ENCODE results near the gene PTPRA.

Gene PTPRA

DNA sequence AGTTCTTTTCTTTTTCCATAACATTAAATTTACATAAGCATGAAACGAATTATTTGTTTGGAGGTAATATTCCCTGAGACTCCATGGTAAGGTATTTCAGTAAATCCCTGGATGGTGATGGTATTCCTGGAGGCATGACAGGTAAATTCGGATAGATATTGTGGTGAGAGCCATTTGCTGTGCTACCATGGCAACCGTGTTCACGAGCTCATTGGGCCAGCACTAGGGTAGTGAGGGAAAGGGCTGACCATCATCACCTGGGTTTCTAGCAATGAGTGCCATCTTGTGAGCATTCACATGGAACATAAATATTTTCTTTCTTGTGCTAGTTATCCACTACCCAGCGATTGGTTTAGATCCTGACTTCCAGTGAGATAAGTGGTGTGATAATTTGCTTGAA is 118.3 kb downstream of the PTPRA start:
- no peak for DNase-seq (ENCODE audit: low spot score)
- ChIA-PET POLR2A (ENCODE audit: low non-redundant PET) (no interaction called here), CTCF (no interaction called here)
- TF ChIP-seq, protein P1, sequence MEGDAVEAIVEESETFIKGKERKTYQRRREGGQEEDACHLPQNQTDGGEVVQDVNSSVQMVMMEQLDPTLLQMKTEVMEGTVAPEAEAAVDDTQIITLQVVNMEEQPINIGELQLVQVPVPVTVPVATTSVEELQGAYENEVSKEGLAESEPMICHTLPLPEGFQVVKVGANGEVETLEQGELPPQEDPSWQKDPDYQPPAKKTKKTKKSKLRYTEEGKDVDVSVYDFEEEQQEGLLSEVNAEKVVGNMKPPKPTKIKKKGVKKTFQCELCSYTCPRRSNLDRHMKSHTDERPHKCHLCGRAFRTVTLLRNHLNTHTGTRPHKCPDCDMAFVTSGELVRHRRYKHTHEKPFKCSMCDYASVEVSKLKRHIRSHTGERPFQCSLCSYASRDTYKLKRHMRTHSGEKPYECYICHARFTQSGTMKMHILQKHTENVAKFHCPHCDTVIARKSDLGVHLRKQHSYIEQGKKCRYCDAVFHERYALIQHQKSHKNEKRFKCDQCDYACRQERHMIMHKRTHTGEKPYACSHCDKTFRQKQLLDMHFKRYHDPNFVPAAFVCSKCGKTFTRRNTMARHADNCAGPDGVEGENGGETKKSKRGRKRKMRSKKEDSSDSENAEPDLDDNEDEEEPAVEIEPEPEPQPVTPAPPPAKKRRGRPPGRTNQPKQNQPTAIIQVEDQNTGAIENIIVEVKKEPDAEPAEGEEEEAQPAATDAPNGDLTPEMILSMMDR (conservative IDR thresholded peaks at IDR 0.05; ENCODE audit: low read depth): no peak
- no peak overlapping the region for H3K27ac ChIP-seq

DNA sequence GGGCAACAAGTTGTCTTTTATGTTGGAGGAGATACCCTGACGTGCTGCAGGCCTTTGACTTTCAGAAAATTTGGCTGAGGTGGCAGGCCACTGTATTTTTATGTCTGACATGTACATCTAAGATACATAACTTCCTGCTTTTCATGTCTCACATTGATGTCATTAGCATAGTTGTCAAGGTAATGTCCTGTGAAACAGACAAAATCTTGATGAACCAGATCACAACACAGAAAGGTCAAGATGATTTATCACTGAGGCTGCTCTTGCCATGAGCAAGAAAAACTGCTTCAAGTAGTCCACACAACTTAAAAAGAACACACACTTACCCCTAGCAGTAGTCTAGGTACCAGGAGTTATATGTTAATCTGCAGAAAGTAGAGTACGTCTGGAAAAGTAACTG is 120.0 kb downstream of the PTPRA start:
- ChIA-PET CTCF (no interaction called here), POLR2A (ENCODE audit: low non-redundant PET) (no interaction called here)
- DNase-seq (ENCODE audit: low spot score): no peak
- H3K27ac ChIP-seq: no peak overlapping the region
- TF ChIP-seq, protein P1 (conservative IDR thresholded peaks at IDR 0.05; ENCODE audit: low read depth): no peak

DNA sequence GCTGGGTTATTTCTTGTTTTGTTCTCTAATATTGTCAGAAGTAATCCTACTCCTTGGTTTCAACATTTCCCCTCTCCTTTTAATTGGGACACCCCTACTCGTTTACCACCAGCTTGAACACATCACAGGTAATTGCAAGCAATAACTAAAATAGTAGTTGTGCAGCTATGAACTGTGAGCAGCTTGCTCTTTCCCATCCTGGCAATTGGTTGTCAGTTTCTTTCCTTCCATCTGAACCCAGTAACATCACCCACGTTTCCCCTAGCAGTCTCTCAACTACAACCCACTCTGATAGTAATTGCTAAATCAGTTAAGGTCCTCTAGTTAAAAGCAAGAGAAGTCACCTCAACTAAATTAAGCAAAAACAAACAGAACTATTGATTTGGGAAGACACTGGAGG is 122.5 kb downstream of the PTPRA start:
- POLR2A ChIA-PET (ENCODE audit: low non-redundant PET): no interaction called here
- H3K27ac ChIP-seq: no peak overlapping the region

DNA sequence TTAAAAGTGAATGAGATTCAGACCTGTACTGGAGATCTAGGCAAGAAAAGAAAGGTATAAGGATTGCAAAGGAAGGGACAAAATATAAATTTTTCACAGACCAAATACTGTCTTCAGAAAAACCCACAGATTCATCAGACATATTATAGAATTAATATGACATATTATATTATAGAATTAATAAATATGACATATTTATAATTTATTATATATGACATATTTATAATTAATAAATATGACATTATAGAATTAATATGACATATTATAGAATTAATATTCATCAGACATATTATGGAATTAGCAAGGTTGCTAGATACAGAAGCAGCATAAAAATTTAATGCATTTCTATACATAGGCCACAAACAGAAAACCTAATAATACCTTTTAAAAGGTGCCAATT is 125.4 kb downstream of the PTPRA start:
- TF ChIP-seq, protein P1 (conservative IDR thresholded peaks at IDR 0.05; ENCODE audit: low read depth): no peak
- POLR2A ChIA-PET (ENCODE audit: low non-redundant PET): no interaction called here
- CTCF ChIA-PET: no interaction called here
- H3K27ac ChIP-seq: no peak overlapping the region
- DNase-seq (ENCODE audit: low spot score): no peak

More for the DNA sequence above, 122.5 kb downstream of the PTPRA start:
- no peak for DNase-seq (ENCODE audit: low spot score)
- CTCF ChIA-PET: no interaction called here
- TF ChIP-seq, protein P1 (conservative IDR thresholded peaks at IDR 0.05; ENCODE audit: low read depth): no peak

DNA sequence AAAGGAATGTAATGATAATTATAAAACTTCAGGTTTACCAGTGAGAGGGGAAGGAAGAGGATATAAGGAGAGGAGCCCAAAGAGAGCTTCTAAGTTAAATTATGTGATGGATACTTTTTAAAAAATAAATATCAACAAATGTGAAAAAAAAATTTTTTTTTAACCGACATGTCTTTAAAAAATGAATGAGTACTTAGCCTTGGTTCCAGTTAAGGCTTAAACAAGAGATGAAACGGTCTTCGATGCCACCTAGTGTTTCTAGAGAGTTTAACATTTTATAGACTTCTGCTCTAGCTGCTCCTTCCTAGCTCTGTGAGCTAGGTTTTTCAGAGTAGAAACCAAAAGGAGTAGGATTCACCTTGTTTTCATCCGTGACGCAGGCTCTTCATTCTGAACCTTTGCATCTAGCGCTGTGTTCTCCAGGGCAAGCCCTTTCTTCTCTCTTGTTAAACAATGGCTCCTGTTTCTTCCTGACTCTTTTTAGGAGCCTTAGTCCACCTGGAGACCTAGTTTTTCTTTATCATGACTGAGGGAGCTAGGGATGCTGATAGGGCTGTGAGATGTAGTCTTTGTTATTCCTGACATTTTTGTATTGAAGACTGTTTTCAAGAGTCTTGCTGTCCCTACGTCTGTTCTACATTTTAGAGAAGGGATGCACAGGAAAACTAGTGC is 127.7 kb downstream of the PTPRA start:
- TF ChIP-seq, protein P1 (conservative IDR thresholded peaks at IDR 0.05; ENCODE audit: low read depth): peak; percentile 72
- DNase-seq (ENCODE audit: low spot score): peak; percentile 57
- ChIA-PET CTCF (interaction anchor here (0.6 to 1.5 kb wide), 9 partner anchors 53 to 1807 kb away, joined by 3 to 7 read pairs (median 4); partner anchors contain the start of gene IDH3B), POLR2A (ENCODE audit: low non-redundant PET) (no interaction called here)
- no peak overlapping the region for H3K27ac ChIP-seq

DNA sequence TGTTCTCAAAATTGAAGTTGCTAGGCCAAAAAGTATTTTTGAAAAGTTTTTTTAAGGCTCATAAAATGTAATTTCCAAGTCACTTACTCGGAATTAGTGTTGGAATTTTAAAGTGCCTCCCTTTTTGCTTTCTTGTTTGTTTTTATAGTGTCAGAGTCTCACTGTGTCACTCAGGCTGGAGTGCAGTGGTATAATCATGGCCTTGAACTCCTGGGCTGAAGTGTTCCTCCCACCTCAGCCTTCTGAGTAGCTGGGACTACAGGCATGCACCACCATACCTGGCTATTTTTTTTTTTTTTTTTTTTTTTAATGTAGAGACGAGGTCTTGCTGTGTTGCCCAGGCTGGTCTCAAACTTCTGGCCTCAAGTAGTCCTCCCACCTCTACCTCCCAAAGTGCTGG is 130.1 kb downstream of the PTPRA start:
- POLR2A ChIA-PET (ENCODE audit: low non-redundant PET): no interaction called here
- H3K27ac ChIP-seq: no peak overlapping the region
- CTCF ChIA-PET: interaction anchor here (0.6 kb wide), 3 partner anchors 51 to 1558 kb away, joined by 3 to 6 read pairs (median 4); no protein-coding TSS in a partner anchor
- no peak for DNase-seq (ENCODE audit: low spot score)
- TF ChIP-seq, protein P1 (conservative IDR thresholded peaks at IDR 0.05; ENCODE audit: low read depth): no peak

Measured in RWPE1 (cell line).